ENCODE measurements around the gene TMEM108.

Gene TMEM108

GRCh38 chr3:133161656-133162055 lies 123.5 kb downstream of the TMEM108 start:
- TF ChIP-seq TAF1 (IDR thresholded peaks at IDR 0.05; ENCODE audit: borderline replicate concordance, insufficient read depth, low read length) (no peak), SIN3A (IDR thresholded peaks at IDR 0.05; ENCODE audit: borderline replicate concordance, insufficient read depth, low read length) (no peak), REST (IDR thresholded peaks at IDR 0.05; ENCODE audit: insufficient read depth in 1 of 2, low read depth in 2 of 2, low read length in 2 of 2) (no peak), FOXP2 (optimal IDR thresholded peaks at IDR 0.05; ENCODE audit: borderline replicate concordance, extremely low read depth, extremely low read length, insufficient read depth) (no peak), POLR2AphosphoS5 (IDR thresholded peaks at IDR 0.05; ENCODE audit: low read depth, low read length) (no peak)

GRCh38 chr3:133162265-133162664 lies 124.1 kb downstream of the TMEM108 start:
- TF ChIP-seq FOXP2 (optimal IDR thresholded peaks at IDR 0.05; ENCODE audit: borderline replicate concordance, extremely low read depth, extremely low read length, insufficient read depth) = no peak
- no peak for TF ChIP-seq POLR2AphosphoS5 (IDR thresholded peaks at IDR 0.05; ENCODE audit: low read depth, low read length)
- no peak for TF ChIP-seq SIN3A (IDR thresholded peaks at IDR 0.05; ENCODE audit: borderline replicate concordance, insufficient read depth, low read length)
- no peak for TF ChIP-seq REST (IDR thresholded peaks at IDR 0.05; ENCODE audit: insufficient read depth in 1 of 2, low read depth in 2 of 2, low read length in 2 of 2)
- TF ChIP-seq TAF1 (IDR thresholded peaks at IDR 0.05; ENCODE audit: borderline replicate concordance, insufficient read depth, low read length) = no peak

GRCh38 chr3:133162670-133163305 lies 124.6 kb downstream of the TMEM108 start:
- TF ChIP-seq TAF1 (IDR thresholded peaks at IDR 0.05; ENCODE audit: borderline replicate concordance, insufficient read depth, low read length) (no peak), FOXP2 (optimal IDR thresholded peaks at IDR 0.05; ENCODE audit: borderline replicate concordance, extremely low read depth, extremely low read length, insufficient read depth) (no peak), SIN3A (IDR thresholded peaks at IDR 0.05; ENCODE audit: borderline replicate concordance, insufficient read depth, low read length) (no peak), REST (IDR thresholded peaks at IDR 0.05; ENCODE audit: insufficient read depth in 1 of 2, low read depth in 2 of 2, low read length in 2 of 2) (no peak), POLR2AphosphoS5 (IDR thresholded peaks at IDR 0.05; ENCODE audit: low read depth, low read length) (no peak)

- TF ChIP-seq REST (IDR thresholded peaks at IDR 0.05; ENCODE audit: insufficient read depth in 1 of 2, low read depth in 2 of 2, low read length in 2 of 2) (no peak), SIN3A (IDR thresholded peaks at IDR 0.05; ENCODE audit: borderline replicate concordance, insufficient read depth, low read length) (no peak), POLR2AphosphoS5 (IDR thresholded peaks at IDR 0.05; ENCODE audit: low read depth, low read length) (no peak), TAF1 (IDR thresholded peaks at IDR 0.05; ENCODE audit: borderline replicate concordance, insufficient read depth, low read length) (no peak), FOXP2 (optimal IDR thresholded peaks at IDR 0.05; ENCODE audit: borderline replicate concordance, extremely low read depth, extremely low read length, insufficient read depth) (no peak)
Observed at GRCh38 chr3:133167340-133168024, 129.3 kb downstream of the TMEM108 start.
